Hematopoietic multipotent progenitor cell treated with erythropoietin and hydrocortisone succinate and interleukin-3 and kit ligand, for 15 days (in vitro differentiated cells): ENCODE results near the gene USE1.
A peak's percentile ranks its signal among the peaks of the same experiment; 100 is the strongest.

Experiments used
- DNase-seq: peaks from one replicate; pipeline ENCODE4 v3.0.0-alpha.2; 2015; ENCODE audit warnings: low spot score

USE1 gene

DNA sequence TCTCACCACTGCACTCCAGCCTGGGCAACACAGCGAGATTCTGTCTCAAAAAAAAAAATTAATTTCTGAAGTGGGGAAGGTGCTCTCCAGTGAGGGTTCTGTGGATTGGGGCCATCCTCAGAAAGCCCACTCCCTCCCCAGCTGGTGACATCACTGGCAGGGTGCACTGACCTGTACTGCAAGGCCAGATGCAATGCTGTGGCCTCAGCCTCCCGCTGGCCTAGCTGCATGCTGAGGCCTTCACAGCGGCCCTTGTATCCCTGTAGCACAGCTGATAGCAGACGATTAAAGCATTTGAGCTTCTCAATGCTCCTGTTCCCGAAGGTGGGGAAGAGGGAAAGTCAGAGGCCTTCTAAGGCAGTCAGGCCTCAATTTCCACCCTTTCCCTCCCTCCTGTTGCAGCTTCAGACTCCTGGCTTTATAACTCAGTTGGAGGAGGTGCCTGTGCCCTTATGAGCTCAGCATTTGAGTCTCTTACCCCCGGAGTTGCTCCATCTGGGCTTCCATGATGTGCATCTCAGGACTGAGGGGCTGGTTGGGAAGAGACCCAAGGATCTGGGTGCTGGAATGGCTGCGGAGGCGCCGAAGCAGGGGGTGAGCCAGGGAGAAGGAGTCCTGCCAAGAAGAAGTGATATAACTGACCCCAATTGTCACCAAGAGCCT, 44.1 kb downstream of the USE1 start:
- DNase-seq: no peak

DNA sequence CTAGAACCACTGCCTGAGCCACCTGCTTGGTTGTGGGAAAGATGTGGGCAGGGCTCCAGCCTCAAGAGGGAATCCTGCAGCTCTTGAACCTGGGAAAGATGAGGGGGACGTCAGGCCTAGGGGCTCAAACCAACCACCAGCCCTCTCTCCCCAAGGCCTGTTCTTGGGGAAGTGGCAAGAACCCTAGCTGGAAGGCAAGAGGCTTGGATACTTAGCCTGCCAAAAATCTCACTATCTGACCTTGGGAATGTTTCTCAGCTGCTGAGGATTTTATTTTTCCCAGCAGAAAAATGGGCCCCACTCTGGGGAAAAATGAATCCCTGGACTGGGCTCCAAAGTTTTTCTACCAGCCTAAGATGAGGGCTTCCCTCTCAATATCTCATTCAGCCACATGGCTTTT, 44.8 kb downstream of the USE1 start:
- no peak for DNase-seq

DNA sequence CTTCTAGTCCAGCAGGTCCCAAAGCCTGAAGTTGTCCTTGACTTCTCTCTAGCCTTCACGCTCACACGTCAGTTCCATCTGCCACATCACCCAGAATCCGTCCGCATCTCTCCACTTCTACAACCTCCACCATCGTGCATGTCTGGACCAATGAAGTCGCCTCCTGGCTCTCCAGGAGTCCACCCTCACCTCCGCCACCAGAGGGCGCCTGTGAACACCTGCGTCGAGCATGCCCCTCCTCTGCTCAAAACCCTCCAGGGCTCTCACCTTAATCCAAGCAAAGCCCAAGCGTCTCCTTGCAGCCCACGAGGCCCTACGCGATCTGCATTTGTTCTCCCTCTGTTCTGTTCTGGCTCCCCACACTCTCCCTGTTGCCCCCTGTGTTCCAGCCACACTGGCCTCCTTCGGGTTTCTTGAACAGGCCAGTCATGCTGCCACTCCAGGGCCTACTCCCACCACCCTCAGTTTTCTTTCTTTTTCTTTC, 45.7 kb downstream of the USE1 start:
- DNase-seq: peak; percentile 93

DNA sequence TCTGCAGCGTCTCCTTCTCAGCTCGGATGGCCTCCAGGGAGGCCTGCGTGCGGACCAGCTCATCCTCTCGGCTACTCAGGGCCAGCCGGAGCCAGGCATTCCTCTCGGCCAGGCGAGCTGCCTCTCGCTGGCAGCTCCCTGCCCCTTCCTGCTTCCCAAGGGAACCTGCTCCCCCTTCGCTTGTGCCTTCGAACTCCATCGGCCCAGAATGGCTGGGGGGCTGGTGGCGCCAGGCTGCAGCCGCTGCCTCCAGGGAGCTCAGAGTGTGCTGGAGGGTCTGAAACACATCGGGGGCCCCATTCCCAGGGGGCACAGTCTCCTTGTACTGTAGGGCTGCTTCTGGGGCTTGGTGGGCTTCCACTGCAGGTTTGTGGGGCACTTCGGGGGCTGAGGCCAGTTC, 47.4 kb downstream of the USE1 start:
- no peak for DNase-seq

DNA sequence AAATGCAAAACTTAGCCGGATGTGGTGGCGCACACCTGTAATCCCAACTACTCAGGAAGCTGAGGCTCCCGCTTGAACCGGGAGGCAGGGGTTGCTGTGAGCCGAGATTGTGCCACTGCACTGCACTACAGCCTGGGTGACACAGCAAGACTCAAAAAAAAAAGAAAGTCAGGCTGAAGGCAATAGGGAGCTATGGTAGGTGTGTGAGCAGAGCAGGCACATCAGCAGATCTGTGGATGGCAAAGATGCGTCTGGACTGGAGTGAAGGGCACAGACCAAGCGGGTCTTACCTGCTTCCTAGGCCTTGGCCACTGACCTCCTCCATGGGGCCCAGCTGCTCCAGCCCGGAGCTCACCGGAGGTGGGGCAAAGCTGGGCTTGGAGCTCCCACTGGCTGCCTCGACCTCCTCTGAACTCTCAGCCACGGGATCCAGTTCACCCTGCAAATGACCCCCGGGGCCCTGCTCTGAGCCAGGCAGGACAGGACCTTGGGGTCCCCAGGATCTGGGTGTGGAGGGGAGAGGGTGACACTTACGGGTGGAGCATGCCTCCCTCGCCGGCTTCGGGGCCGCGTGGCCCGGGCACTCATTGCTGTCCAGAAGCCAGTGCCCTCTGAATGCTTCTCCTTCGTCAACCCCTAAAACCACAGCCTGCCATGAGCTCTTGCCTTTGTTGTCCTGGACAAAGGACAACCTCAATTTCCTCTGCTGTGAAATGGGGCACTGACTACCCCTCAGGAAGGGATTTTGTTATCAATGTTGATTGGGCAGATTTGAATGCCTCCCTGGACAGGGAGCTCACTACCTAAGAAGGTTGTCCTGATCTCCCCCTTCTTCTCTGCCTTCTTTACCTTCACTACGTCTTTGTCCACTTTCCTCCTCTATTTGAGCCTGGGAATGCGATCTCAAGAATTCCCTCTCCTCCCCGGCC, 48.8 kb downstream of the USE1 start:
- DNase-seq: no peak

DNA sequence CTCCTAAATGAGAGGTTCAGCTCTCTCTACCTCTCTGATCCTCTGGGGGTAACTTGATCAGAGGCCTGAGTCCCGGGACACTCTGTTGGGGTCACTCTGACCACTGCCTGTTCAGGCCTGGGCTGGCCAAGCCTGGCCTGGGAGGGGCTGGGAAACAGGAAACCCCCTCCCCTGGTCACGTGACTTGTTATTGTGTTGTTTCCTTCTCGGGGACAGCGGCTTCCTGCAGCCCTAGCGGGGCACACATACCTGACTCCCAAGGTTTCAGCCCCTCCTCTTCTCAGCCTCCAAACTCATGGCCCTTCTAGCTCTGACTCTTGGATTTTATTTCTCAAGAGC, 49.5 kb downstream of the USE1 start, which contains the start of gene USHBP1:
Gene USHBP1, minus strand, starts transcription at position 105 of the 339 bp plus-strand sequence. CDS start 446 bp downstream, outside the sequence.
- no peak for DNase-seq

DNA sequence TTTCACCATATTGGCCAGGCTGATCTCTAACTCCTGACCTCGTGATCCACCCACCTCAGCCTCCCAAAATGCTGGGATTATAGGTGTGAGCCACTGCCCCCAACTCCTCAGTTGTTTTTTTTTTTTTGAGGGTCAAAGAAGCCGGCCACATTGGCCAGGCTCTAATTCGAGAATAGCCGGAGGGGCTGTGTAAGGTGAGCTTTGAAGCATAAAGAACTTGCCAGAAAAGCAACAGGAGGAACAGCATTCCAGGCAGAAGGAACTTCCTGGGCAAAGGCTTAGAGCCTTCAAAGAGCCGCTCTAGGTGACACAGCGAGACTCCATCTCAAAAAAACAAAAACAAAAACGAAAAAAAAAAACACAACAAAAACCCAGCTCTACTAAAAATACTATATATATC, 50.9 kb downstream of the USE1 start:
- DNase-seq: no peak

DNA sequence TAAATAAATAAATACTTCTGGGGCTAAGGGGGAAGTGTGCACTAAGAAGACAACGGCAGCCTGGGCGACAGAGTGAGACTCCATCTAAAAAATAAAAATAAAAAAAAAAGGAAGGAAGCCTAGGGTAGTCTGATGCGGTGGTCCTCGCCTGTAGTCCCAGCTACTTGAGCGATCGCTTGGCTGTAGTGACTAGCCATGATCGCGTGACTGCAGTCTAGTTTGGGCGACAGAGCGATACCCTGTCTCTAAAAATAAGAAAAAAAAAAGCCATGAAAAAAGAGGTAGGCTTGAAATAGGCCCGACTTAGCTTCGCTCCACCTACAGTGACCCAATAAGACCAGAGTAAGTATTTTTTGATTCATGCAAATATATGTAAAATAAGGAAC, 51.4 kb downstream of the USE1 start:
- DNase-seq: no peak

DNA sequence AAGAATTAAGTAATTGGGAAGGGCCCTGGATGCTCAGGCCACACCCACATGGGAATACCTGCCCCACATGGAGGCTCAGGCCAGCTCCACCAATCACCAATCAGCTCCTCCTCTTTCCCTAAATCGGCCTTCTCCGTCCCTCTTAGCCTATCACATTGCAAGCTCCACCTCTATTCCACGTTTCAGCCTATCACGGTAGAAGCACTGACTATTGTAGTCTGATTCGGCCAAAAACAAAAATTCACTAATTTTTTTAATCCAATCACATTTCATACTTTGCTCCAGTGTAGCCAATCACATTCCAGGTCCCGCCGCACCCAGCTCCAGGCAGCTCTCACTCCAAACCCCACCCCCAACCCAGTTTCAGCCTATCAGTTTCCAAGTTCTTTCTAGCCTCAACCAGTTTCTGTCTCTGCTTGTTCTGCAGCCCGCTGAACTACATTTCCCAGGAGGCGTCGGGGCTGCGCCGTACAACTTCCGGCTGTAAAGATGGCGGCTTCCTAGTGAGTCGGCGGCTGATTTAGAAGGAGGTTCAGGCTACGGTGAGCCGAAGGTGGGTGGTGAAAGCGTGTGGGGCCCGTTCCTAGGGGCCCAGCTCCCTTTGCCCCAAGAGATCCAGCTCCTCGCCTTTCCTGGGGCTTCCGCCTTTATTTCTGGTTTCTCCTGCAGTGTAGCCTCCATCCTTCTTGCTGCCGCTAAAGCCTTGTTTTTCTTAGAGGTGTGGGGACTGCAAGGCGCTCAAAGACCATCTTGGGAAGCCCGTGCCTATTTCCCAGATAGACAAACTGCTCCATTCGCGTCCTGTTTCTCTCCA, 52.0 kb downstream of the USE1 start, which contains the start of gene BABAM1:
Gene BABAM1, plus strand, starts transcription at position 469 of the 814 bp plus-strand sequence. CDS start 1,364 bp downstream, outside the sequence.
- DNase-seq: peak; percentile 98

DNA sequence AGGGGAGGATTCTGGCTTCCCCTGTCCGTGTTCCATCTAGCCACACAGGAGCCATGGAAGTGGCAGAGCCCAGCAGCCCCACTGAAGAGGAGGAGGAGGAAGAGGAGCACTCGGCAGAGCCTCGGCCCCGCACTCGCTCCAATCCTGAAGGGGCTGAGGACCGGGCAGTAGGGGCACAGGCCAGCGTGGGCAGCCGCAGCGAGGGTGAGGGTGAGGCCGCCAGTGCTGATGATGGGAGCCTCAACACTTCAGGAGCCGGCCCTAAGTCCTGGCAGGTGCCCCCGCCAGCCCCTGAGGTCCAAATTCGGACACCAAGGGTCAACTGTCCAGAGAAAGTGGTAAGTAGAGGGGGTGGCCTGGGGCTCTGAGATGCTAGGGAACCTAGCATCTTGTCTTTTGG, 53.6 kb downstream of the USE1 start:
- no peak for DNase-seq
